ENCODE measurements around the gene SEZ6L.
A peak's percentile ranks its signal among the peaks of the same experiment; 100 is the strongest.
"Not testable (repeated sequence)": the region's sequence is repeated elsewhere in the genome, so short reads cannot be mapped to it uniquely, and the experiment has no call there.

Gene SEZ6L

GRCh38 chr22:26391623-26392022 is 222.4 kb downstream of the SEZ6L start:
- no peak for DNase-seq

- DNase-seq = no peak
Measured at GRCh38 chr22:26393929-26394328, 224.7 kb downstream of the SEZ6L start.

- no peak for DNase-seq
Measured at GRCh38 chr22:26394777-26395176, 225.5 kb downstream of the SEZ6L start.

GRCh38 chr22:26395926-26396325 is 226.7 kb downstream of the SEZ6L start:
- DNase-seq = no peak

- DNase-seq = peak; percentile 52
Measured at GRCh38 chr22:26398741-26399153, 229.5 kb downstream of the SEZ6L start.

- DNase-seq = no peak
Measured at GRCh38 chr22:26399289-26399688, 230.0 kb downstream of the SEZ6L start.

GRCh38 chr22:26401726-26402125 is 232.5 kb downstream of the SEZ6L start:
- no peak for DNase-seq

- no peak for DNase-seq
Measured at GRCh38 chr22:26404851-26405421, 235.7 kb downstream of the SEZ6L start.

GRCh38 chr22:26406118-26406517 is 236.9 kb downstream of the SEZ6L start:
- DNase-seq = no peak

- not testable (repeated sequence) for DNase-seq
Measured at GRCh38 chr22:26408562-26409220, 239.4 kb downstream of the SEZ6L start.

- DNase-seq = no peak
Measured at GRCh38 chr22:26409719-26410335, 240.6 kb downstream of the SEZ6L start.

GRCh38 chr22:26410386-26410785 is 241.1 kb downstream of the SEZ6L start:
- DNase-seq = no peak

- DNase-seq = no peak
Measured at GRCh38 chr22:26414347-26414746, 245.1 kb downstream of the SEZ6L start.

GRCh38 chr22:26416256-26416655 is 247.0 kb downstream of the SEZ6L start:
- DNase-seq = no peak

GRCh38 chr22:26416670-26417276 is 247.5 kb downstream of the SEZ6L start:
- no peak for DNase-seq

- DNase-seq = no peak
Measured at GRCh38 chr22:26417406-26417805, 248.1 kb downstream of the SEZ6L start.

GRCh38 chr22:26418620-26419019 is 249.4 kb downstream of the SEZ6L start:
- no peak for DNase-seq

- DNase-seq = no peak
Measured at GRCh38 chr22:26426924-26427323, 257.7 kb downstream of the SEZ6L start.

GRCh38 chr22:26428515-26429457 is 259.5 kb downstream of the SEZ6L start, which contains the start of gene ASPHD2:
Gene ASPHD2, plus strand, starts transcription at chr22:26429260. Its CDS starts 4,356 bp downstream, at chr22:26433616.
- peak; percentile 75 for DNase-seq

GRCh38 chr22:26429458-26430286 is 260.4 kb downstream of the SEZ6L start:
- peak; percentile 16 for DNase-seq

- no peak for DNase-seq
Measured at GRCh38 chr22:26430600-26430999, 261.3 kb downstream of the SEZ6L start.

Measured in stimulated activated CD4-positive, alpha-beta T cell treated with anti-CD3 and anti-CD28 coated beads, Interleukin-12 subunit alpha, Interleukin-12 subunit beta, amount 100 ng/mL, for 4 hours (primary cell).